GM12892 (cell line): ENCODE results near the gene IDUA.

Experiments used
- DNase-seq: peaks from one replicate; pipeline ENCODE4 v3.0.0; 2011; ENCODE audit not compliant: insufficient read length
- FAIRE-seq: peaks from 2 replicates; lab custom pipeline; 2011; peaks lifted over from hg19 to GRCh38; lab: Jason Lieb, UNC
- POLR2A ChIP-seq: IDR thresholded peaks from 2 replicates; pipeline ENCODE4 v1.6.1; 2011; ENCODE audit warnings: low read depth, low read length, control low read depth
- POLR2AphosphoS5 ChIP-seq: IDR thresholded peaks from 2 replicates; pipeline ENCODE4 v1.6.1; 2011; ENCODE audit warnings: low read depth, low read length, control low read depth
- TAF1 ChIP-seq: IDR thresholded peaks from 2 replicates; pipeline ENCODE4 v1.6.1; 2011; ENCODE audit warnings: low read depth, mild to moderate bottlenecking, control low read depth, low read length, borderline replicate concordance

IDUA gene

GRCh38 chr4:950136-951020 is 36.5 kb upstream of the IDUA start:
- FAIRE-seq, result no peak
- no peak for TF ChIP-seq POLR2AphosphoS5
- no peak for TF ChIP-seq TAF1
- TF ChIP-seq POLR2A, result no peak
- peak; percentile 14 for DNase-seq

GRCh38 chr4:951186-951585 is 35.7 kb upstream of the IDUA start:
- no peak for TF ChIP-seq TAF1
- TF ChIP-seq POLR2A, result no peak
- TF ChIP-seq POLR2AphosphoS5, result no peak
- peak; percentile 15 for DNase-seq
- FAIRE-seq, result no peak

- no peak for DNase-seq
- TF ChIP-seq TAF1 (no peak), POLR2A (no peak)
- no peak for FAIRE-seq
These were observed 35.0 kb upstream of the IDUA start for GRCh38 chr4:951594-952468.

- FAIRE-seq (no peak), DNase-seq (peak; percentile 15)
- TF ChIP-seq POLR2AphosphoS5, result no peak
- TF ChIP-seq POLR2A, result no peak
- no peak for TF ChIP-seq TAF1
These were observed 33.8 kb upstream of the IDUA start for GRCh38 chr4:952881-953573.

- no peak for FAIRE-seq
- no peak for TF ChIP-seq POLR2A
- no peak for TF ChIP-seq TAF1
- no peak for TF ChIP-seq POLR2AphosphoS5
- DNase-seq, result no peak
These were observed 33.3 kb upstream of the IDUA start for GRCh38 chr4:953574-953915.

GRCh38 chr4:954211-955020 is 32.4 kb upstream of the IDUA start:
- TF ChIP-seq POLR2AphosphoS5 (no peak), TAF1 (no peak), POLR2A (no peak)
- DNase-seq (no peak), FAIRE-seq (no peak)

GRCh38 chr4:955161-955921 is 31.5 kb upstream of the IDUA start:
- no peak for TF ChIP-seq POLR2A
- no peak for TF ChIP-seq TAF1
- TF ChIP-seq POLR2AphosphoS5, result no peak
- FAIRE-seq (no peak), DNase-seq (peak; percentile 10)

GRCh38 chr4:955931-956381 is 30.9 kb upstream of the IDUA start:
- TF ChIP-seq TAF1 (no peak), POLR2AphosphoS5 (no peak), POLR2A (no peak)
- DNase-seq (peak; percentile 3), FAIRE-seq (no peak)

- TF ChIP-seq POLR2A, result no peak
- no peak for TF ChIP-seq POLR2AphosphoS5
- TF ChIP-seq TAF1, result no peak
- FAIRE-seq, result no peak
These were observed 30.2 kb upstream of the IDUA start for GRCh38 chr4:956531-957230.

GRCh38 chr4:957231-957580 is 29.6 kb upstream of the IDUA start:
- DNase-seq, result peak; percentile 15
- FAIRE-seq, result no peak
- TF ChIP-seq TAF1 (no peak), POLR2AphosphoS5 (no peak), POLR2A (no peak)

More at GRCh38 chr4:956531-957230, 30.2 kb upstream of the IDUA start:
- DNase-seq, result peak; percentile 9
